ENCODE results near the gene PTPRT. TPM values are rescaled to one million over a fixed set of nuclear protein-coding genes. Genes with fewer than 3 reads are reported as not detected.

The PTPRT gene
- total and polyA plus RNA-seq, 12 donors = 0.04 to 0.53 (median 0.22) TPM; not detected in 1

DNA sequence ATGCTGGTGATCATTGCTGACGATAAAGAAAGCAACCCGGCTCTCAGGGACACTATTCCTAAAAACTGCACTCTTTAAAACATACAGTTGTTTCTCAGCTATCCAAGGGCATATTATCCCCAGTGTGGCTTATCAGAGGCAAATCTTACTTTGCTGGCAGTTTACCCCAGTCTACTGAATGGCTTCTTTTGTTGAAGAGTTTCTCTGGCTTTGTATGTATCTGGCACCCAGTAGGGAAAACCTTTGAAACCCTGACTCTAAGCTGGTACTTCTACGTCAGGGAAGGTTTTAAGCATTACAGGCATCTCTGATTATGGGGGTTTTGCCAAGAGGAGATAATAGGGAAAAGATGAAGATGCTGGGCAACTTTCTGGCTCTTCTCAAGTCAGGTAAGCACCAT, 933.9 kb downstream of the PTPRT start:
- Histone ChIP-seq H3K4me1 (peaks cover 0 to 14% (median 0%) of the 10 kb centered on the region in 9 donors), H3K36me3 (no peaks in the 10 kb centered on the region), H3K9me3 (no peaks in the 10 kb centered on the region), H3K27me3 (peaks cover 0 to 5% (median 0%) of the 10 kb centered on the region in 7 donors), H3K4me3 (no peak overlapping the region), H3K27ac (no peak overlapping the region)
- intact Hi-C loops (cut with DNase I) = no loop called here
- TF ChIP-seq, protein P1, sequence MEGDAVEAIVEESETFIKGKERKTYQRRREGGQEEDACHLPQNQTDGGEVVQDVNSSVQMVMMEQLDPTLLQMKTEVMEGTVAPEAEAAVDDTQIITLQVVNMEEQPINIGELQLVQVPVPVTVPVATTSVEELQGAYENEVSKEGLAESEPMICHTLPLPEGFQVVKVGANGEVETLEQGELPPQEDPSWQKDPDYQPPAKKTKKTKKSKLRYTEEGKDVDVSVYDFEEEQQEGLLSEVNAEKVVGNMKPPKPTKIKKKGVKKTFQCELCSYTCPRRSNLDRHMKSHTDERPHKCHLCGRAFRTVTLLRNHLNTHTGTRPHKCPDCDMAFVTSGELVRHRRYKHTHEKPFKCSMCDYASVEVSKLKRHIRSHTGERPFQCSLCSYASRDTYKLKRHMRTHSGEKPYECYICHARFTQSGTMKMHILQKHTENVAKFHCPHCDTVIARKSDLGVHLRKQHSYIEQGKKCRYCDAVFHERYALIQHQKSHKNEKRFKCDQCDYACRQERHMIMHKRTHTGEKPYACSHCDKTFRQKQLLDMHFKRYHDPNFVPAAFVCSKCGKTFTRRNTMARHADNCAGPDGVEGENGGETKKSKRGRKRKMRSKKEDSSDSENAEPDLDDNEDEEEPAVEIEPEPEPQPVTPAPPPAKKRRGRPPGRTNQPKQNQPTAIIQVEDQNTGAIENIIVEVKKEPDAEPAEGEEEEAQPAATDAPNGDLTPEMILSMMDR (IDR thresholded peaks at IDR 0.05) = no peak
- DNase-seq (no peak), ATAC-seq (no peak)
- 79 to 80% methylated on average over 3 of the region's 3 CpGs for WGBS, 2 donors

DNA sequence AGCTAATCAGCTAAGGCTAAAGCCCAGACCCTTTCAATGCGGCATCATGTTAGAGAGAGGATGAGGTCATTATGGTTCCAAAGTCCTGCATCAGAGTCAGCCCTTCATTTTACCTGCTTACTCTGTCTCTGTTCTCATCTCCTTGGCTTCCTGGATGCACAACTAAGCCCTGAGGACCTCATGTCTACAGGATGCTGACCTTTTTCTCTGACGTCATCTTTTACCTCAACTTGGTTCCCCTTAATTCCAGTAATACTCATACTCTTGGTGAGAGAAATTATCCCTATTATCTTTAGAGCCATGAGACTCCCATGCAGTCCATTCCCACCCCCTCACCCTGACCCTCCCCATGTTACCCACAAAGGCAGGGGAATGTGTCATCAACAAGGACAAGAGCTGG, 935.0 kb downstream of the PTPRT start:
- ATAC-seq (no peak), DNase-seq (no peak)
- Histone ChIP-seq H3K4me3 (no peak overlapping the region), H3K36me3 (no peaks in the 10 kb centered on the region), H3K27ac (no peak overlapping the region), H3K4me1 (peaks cover 0 to 14% (median 0%) of the 10 kb centered on the region in 9 donors), H3K9me3 (peaks cover 0 to 1% (median 0%) of the 10 kb centered on the region in 11 donors), H3K27me3 (peaks cover 0 to 5% (median 0%) of the 10 kb centered on the region in 7 donors)
- WGBS, 2 donors = 86 to 90% methylated on average over 2 of the region's 2 CpGs
- intact Hi-C loops (cut with DNase I) = no loop called here
- TF ChIP-seq, protein P1 (IDR thresholded peaks at IDR 0.05) = no peak

DNA sequence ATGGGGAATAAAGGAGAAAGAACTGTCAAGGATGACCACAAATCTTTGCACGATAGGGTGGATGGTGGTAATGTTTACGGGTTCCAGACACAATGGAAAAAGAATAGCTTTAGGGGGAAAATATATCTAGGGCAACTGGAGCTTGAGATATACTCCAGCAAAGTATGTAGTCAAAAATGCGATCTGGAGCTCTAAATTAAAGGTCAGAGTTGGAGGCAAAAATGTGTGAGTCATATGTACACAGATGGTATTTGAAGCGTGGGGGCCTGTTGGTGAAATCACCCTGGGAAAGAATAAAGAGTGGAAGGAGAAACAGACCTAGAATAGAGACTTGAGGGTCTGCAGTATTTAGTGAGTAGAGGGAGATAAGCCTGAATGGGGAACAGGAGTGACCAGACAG, 937.6 kb downstream of the PTPRT start:
- ATAC-seq (peak in 1 of 8 donors; percentile 25), DNase-seq (no peak)
- Histone ChIP-seq H3K27ac (no peak overlapping the region), H3K27me3 (peaks cover 0 to 5% (median 0%) of the 10 kb centered on the region in 7 donors), H3K36me3 (no peaks in the 10 kb centered on the region), H3K4me3 (no peak overlapping the region), H3K9me3 (peaks cover 0 to 6% (median 0%) of the 10 kb centered on the region in 11 donors), H3K4me1 (peaks cover 0 to 14% (median 0%) of the 10 kb centered on the region in 9 donors)
- intact Hi-C loops (cut with DNase I) = no loop called here
- WGBS, 2 donors = 69 to 72% methylated on average over 4 of the region's 4 CpGs
- TF ChIP-seq, protein P1 (IDR thresholded peaks at IDR 0.05) = no peak

DNA sequence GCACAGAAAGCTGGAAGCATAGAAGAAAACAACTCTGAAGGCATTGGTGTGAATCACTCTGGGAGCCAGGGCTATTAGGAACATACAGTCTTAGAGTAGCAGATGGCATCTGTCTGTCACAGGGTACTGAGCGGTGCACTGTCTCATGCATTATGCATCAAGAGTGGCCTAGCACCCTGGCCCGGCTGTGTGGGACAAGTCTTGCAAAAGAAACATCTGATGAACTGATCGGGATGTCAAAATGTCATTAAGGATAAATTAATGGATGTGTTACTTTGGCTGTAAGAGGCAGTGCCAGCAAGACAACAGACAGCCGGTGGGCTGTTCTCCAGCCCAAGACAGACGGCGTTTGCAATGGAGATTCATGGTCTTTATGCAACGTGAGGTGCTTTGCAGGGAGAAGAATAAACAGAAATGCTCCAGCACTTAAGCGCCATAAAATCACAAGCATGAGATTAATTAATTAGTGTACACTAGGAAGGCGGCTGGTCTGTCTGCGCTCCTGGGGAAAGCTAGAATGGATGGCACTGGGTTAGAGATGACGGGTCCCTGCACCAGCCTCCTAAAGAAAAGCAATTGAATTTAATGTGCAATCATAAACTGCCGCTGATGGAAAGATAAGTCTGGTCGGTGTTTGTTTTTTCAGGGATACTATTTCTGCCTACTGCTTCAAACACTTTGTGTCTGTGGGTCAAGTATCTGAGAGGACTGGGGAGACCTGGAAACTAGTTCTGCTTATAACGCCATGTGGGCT, 970.9 kb downstream of the PTPRT start:
- H3K36me3 ChIP-seq = no peaks in the 10 kb centered on the region
- H3K27me3 ChIP-seq = no peaks in the 10 kb centered on the region
- no peak for ATAC-seq
- TF ChIP-seq, protein P1 (IDR thresholded peaks at IDR 0.05) = no peak
- no peak overlapping the region for H3K4me3 ChIP-seq
- H3K27ac ChIP-seq = no peak overlapping the region
- no peaks in the 10 kb centered on the region for H3K4me1 ChIP-seq
- 74 to 81% methylated on average over 14 of the region's 14 CpGs for WGBS, 2 donors
- DNase-seq = no peak
- intact Hi-C loops (cut with DNase I) = loop anchor here in 1 of 10 donors (5.0 kb wide), 1 partner anchor 314 kb away; no protein-coding TSS in a partner anchor
- H3K9me3 ChIP-seq = peaks cover 0 to 5% (median 0%) of the 10 kb centered on the region in 11 donors

All from heart right ventricle (tissue), 16 donors.